Type B pancreatic cell (in vitro differentiated cells): ENCODE measurements around the gene RBM26. TPM values are rescaled to one million over a fixed set of nuclear protein-coding genes. Genes with fewer than 3 reads are reported as not detected.
A peak's percentile ranks its signal among the peaks of the same experiment; 100 is the strongest.

Experiments
- DNase-seq: peaks from one replicate; pipeline ENCODE4 v3.0.0; 2021; ENCODE audit warnings: mixed read lengths; ENCODE audit not compliant: unreplicated experiment; ENCODE audit errors: extremely low spot score
- H3K27ac Mint-ChIP-seq: 2 replicates; pipeline ENCODE4 v1.8.0; 2021; ENCODE audit warnings: mild to moderate bottlenecking, mixed read lengths
- H3K27me3 Mint-ChIP-seq: 2 replicates; pipeline ENCODE4 v1.8.0; 2021; ENCODE audit warnings: mixed read lengths
- H3K36me3 Mint-ChIP-seq: 2 replicates; pipeline ENCODE4 v1.8.0; 2021; ENCODE audit warnings: mixed read lengths
- H3K4me1 Mint-ChIP-seq: one replicate; pipeline ENCODE4 v1.8.0; 2021; ENCODE audit warnings: mixed read lengths; ENCODE audit not compliant: unreplicated experiment
- H3K4me3 Mint-ChIP-seq: 2 replicates; pipeline ENCODE4 v1.8.0; 2021; ENCODE audit warnings: mild to moderate bottlenecking, mixed read lengths
- H3K9me3 Mint-ChIP-seq: 2 replicates; pipeline ENCODE4 v1.8.0; 2021; ENCODE audit warnings: mixed read lengths
- total RNA-seq: library from RNA; stranded (reverse); gene quantifications from 2 replicates; pipeline ENCODE4 v1.2.1, GENCODE V29; 2021; ENCODE audit warnings: low replicate concordance
- TF ChIP-seq, protein P1 (sequence below): fragments of 200-600 bp; sonication (generic); conservative IDR thresholded peaks from 2 replicates; pipeline ENCODE4 v1.5.0; 2021; ENCODE audit warnings: antibody characterized with exemption, mild to moderate bottlenecking

Gene RBM26
- total RNA-seq, 1 donor from 2014 or later = 66.9 TPM

- peaks cover 17% of the 10 kb centered on the region for H3K36me3 Mint-ChIP-seq
- no peak overlapping the region for H3K4me3 Mint-ChIP-seq
- peaks cover 23% of the 10 kb centered on the region for H3K4me1 Mint-ChIP-seq
- TF ChIP-seq, protein P1, sequence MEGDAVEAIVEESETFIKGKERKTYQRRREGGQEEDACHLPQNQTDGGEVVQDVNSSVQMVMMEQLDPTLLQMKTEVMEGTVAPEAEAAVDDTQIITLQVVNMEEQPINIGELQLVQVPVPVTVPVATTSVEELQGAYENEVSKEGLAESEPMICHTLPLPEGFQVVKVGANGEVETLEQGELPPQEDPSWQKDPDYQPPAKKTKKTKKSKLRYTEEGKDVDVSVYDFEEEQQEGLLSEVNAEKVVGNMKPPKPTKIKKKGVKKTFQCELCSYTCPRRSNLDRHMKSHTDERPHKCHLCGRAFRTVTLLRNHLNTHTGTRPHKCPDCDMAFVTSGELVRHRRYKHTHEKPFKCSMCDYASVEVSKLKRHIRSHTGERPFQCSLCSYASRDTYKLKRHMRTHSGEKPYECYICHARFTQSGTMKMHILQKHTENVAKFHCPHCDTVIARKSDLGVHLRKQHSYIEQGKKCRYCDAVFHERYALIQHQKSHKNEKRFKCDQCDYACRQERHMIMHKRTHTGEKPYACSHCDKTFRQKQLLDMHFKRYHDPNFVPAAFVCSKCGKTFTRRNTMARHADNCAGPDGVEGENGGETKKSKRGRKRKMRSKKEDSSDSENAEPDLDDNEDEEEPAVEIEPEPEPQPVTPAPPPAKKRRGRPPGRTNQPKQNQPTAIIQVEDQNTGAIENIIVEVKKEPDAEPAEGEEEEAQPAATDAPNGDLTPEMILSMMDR = no peak
- DNase-seq = no peak
- H3K9me3 Mint-ChIP-seq = no peaks in the 10 kb centered on the region
- H3K27me3 Mint-ChIP-seq = no peaks in the 10 kb centered on the region
- H3K27ac Mint-ChIP-seq = no peak overlapping the region
These were observed 19.8 kb downstream of the RBM26 start for GRCh38 chr13:79386125-79386826.

- peaks cover 23% of the 10 kb centered on the region for H3K4me1 Mint-ChIP-seq
- H3K27me3 Mint-ChIP-seq = no peaks in the 10 kb centered on the region
- TF ChIP-seq, protein P1 = no peak
- H3K36me3 Mint-ChIP-seq = peaks cover 21% of the 10 kb centered on the region
- H3K27ac Mint-ChIP-seq = no peak overlapping the region
- DNase-seq = no peak
- H3K4me3 Mint-ChIP-seq = no peak overlapping the region
- no peaks in the 10 kb centered on the region for H3K9me3 Mint-ChIP-seq
These were observed 20.4 kb downstream of the RBM26 start for GRCh38 chr13:79385694-79386093.

- Mint-ChIP-seq H3K36me3 (peaks cover 26% of the 10 kb centered on the region), H3K27me3 (no peaks in the 10 kb centered on the region), H3K27ac (no peak overlapping the region), H3K4me1 (peaks cover 23% of the 10 kb centered on the region), H3K4me3 (no peak overlapping the region), H3K9me3 (no peaks in the 10 kb centered on the region)
- DNase-seq = no peak
- TF ChIP-seq, protein P1 = no peak
These were observed 21.9 kb downstream of the RBM26 start for GRCh38 chr13:79384022-79384610.

GRCh38 chr13:79382545-79383275 is 23.3 kb downstream of the RBM26 start:
- TF ChIP-seq, protein P1 = no peak
- H3K27ac Mint-ChIP-seq = peak overlapping the region; percentile 87
- no peak for DNase-seq
- peak overlapping the region; percentile 58 for H3K4me3 Mint-ChIP-seq
- H3K4me1 Mint-ChIP-seq = peaks cover 15% of the 10 kb centered on the region
- no peaks in the 10 kb centered on the region for H3K9me3 Mint-ChIP-seq
- H3K36me3 Mint-ChIP-seq = peaks cover 27% of the 10 kb centered on the region
- no peaks in the 10 kb centered on the region for H3K27me3 Mint-ChIP-seq

- no peak overlapping the region for H3K4me3 Mint-ChIP-seq
These were observed 25.1 kb downstream of the RBM26 start for GRCh38 chr13:79380997-79381396.

More at GRCh38 chr13:79380997-79381396, 25.1 kb downstream of the RBM26 start:
- H3K27ac Mint-ChIP-seq = no peak overlapping the region
- TF ChIP-seq, protein P1 = no peak
- H3K4me1 Mint-ChIP-seq = peaks cover 12% of the 10 kb centered on the region
- peaks cover 38% of the 10 kb centered on the region for H3K36me3 Mint-ChIP-seq
- no peaks in the 10 kb centered on the region for H3K9me3 Mint-ChIP-seq
- DNase-seq = no peak
- no peaks in the 10 kb centered on the region for H3K27me3 Mint-ChIP-seq
